ENCODE data around the gene ADAMTS13. TPM values are rescaled to one million over a fixed set of nuclear protein-coding genes. Genes with fewer than 3 reads are reported as not detected.
A peak's percentile ranks its signal among the peaks of the same experiment; 100 is the strongest.

The ADAMTS13 gene
- total and polyA plus RNA-seq, 9 of the 15 experiments (the other 6 are each of a cell fraction or from before 2014, with no cell fraction given), result 0.03 to 0.20 (median 0.04) TPM; not detected in 4

DNA sequence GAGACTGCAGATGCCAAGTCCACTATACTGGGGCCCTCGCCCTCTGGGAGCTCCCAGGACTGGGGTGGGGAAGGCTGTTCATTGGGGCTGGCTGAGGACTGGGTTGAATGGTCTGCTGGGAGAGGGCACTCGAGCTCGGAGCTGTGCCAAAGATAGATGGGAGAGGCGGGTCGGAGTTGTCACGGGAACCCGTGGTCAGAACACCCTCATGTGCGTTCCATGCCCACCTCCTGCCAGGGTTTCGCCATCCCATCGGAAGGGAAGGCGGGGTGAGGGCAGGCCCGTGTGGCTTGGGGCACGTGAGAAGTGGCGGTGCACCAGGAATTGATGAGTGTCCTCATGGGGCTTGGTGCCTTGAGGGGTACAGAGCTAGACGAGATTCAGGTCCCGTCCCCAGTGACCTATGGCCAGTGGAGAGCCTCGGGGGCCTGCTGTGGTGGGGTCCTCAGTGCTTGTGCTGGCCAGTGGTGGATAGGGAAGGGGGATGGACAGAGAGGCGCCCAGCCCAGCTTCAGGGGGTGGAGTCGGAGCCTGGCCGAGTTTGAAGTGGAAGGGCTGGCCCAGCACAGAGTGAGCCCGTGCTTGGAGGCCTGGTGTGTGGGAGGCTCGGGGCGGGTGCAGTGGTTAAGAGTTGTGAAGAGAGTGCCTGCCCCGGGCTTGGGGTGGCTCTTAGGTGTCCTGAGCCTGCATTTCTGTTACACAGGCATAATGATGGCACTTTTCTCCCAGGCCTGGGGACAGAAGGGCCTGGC, 41.9 kb downstream of the ADAMTS13 start:
- peaks cover 1 to 41% of the 10 kb centered on the region in 2 experiments; a peak in 3 of 5 replicates for H3K4me1 ChIP-seq (replicated peaks in 1 of 2; ENCODE audit: control insufficient read depth in 2 of 2, insufficient read depth in 2 of 2, low read length in 2 of 2)
- intact Hi-C loops (cut with micrococcal nuclease) (no loop called here), in situ Hi-C loops (cut with MboI) (no loop called here)
- no peaks in the 10 kb centered on the region for H3K9me1 ChIP-seq (ENCODE audit: control insufficient read depth, insufficient read depth, low read length)
- H3K4me2 ChIP-seq (ENCODE audit: insufficient read depth, low read length), result no peak overlapping the region
- BruUV-seq (replicated peaks), result no TSS peak
- DNase-seq (ENCODE audit: extremely low read depth in 1 of 4, low spot score in 3 of 4) (peak in 1 of 4 experiments; percentile 29), ATAC-seq (no peak), FAIRE-seq (no peak)
- no peaks in the 10 kb centered on the region for H3K9me3 ChIP-seq (replicated peaks; ENCODE audit: control insufficient read depth, insufficient read depth, low read depth, low read length)
- H3K9ac ChIP-seq (ENCODE audit: insufficient read depth in 1 of 2, low read depth in 2 of 2, low read length in 2 of 2), result no peak overlapping the region
- no peak overlapping the region for H3K4me3 ChIP-seq
- peaks cover 23 to 72% of the 10 kb centered on the region in 2 experiments; a peak in 4 of 5 replicates for H3K27me3 ChIP-seq (ENCODE audit: control insufficient read depth in 2 of 2, insufficient read depth in 2 of 2, low read length in 2 of 2)
- H3K36me3 ChIP-seq (ENCODE audit: control insufficient read depth, insufficient read depth, low read length), result no peaks in the 10 kb centered on the region
- CTCF ChIA-PET (ENCODE audit: low intra/inter-chr PET ratio), result no interaction called here
- H4K20me1 ChIP-seq (replicated peaks; ENCODE audit: control insufficient read depth, insufficient read depth, low read length), result peaks cover 29% of the 10 kb centered on the region
- H2AFZ ChIP-seq (ENCODE audit: low read depth, low read length), result no peak overlapping the region
- no peaks in the 10 kb centered on the region for H3K79me2 ChIP-seq (ENCODE audit: control insufficient read depth, insufficient read depth, low read length)
- H3K27ac ChIP-seq (ENCODE audit: extremely low read depth, low read depth, low read length), result no peak overlapping the region
- 11% methylated on average over 24 of the region's 24 CpGs for WGBS (ENCODE audit: insufficient coverage, low coverage, missing lambda C conversion rate)
- TF ChIP-seq BHLHE40 (IDR thresholded peaks at IDR 0.05; ENCODE audit: low read length) (peak; percentile 44; the same call in 1 of the 2 replicates), EGR1 (conservative IDR thresholded peaks at IDR 0.05) (0 out of 2 replicates have a peak, but pooled peaks have one; percentile 13), TRIM24 (IDR thresholded peaks at IDR 0.05) (no peak), ZNF79 (CRISPR knock-in tag; IDR thresholded peaks at IDR 0.05; ENCODE audit: low read depth) (no peak)
- POLR2A ChIA-PET, result no interaction called here

DNA sequence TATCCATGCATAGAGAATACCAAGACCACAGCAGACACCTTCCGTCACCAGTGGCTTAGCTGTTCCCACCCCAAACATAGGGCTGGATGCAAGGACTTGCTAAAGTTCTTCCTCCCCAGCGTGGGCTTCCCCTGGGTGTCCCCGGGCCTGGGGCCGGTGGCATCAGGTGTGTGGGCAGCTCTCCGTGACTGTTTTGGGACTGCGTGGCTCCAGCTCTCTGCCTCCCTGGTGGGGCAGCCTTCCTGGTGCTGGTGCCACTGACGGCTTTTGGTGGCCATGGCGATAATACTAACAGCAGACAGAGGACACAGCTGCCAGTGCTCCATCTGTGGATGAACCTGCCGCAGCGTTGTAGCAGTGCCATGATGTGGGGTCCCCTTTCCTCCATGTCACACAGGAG, 42.5 kb downstream of the ADAMTS13 start:
- no peak for ATAC-seq
- in situ Hi-C loops (cut with MboI), result no loop called here
- Histone ChIP-seq H3K4me1 (replicated peaks in 1 of 2; ENCODE audit: control insufficient read depth in 2 of 2, insufficient read depth in 2 of 2, low read length in 2 of 2) (peaks cover 0 to 40% of the 10 kb centered on the region in 2 experiments; a peak in 3 of 5 replicates), H3K9ac (ENCODE audit: insufficient read depth in 1 of 2, low read depth in 2 of 2, low read length in 2 of 2) (no peak overlapping the region), H3K4me2 (ENCODE audit: insufficient read depth, low read length) (no peak overlapping the region), H2AFZ (ENCODE audit: low read depth, low read length) (no peak overlapping the region), H3K36me3 (ENCODE audit: control insufficient read depth, insufficient read depth, low read length) (no peaks in the 10 kb centered on the region), H3K27me3 (ENCODE audit: control insufficient read depth in 2 of 2, insufficient read depth in 2 of 2, low read length in 2 of 2) (peaks cover 23 to 77% of the 10 kb centered on the region in 2 experiments; a peak in 4 of 5 replicates), H3K79me2 (ENCODE audit: control insufficient read depth, insufficient read depth, low read length) (no peaks in the 10 kb centered on the region), H3K27ac (ENCODE audit: extremely low read depth, low read depth, low read length) (no peak overlapping the region), H3K4me3 (no peak overlapping the region), H3K9me3 (replicated peaks; ENCODE audit: control insufficient read depth, insufficient read depth, low read depth, low read length) (no peaks in the 10 kb centered on the region), H3K9me1 (ENCODE audit: control insufficient read depth, insufficient read depth, low read length) (no peaks in the 10 kb centered on the region), H4K20me1 (replicated peaks; ENCODE audit: control insufficient read depth, insufficient read depth, low read length) (peaks cover 29% of the 10 kb centered on the region)
- FAIRE-seq, result no peak
- TF ChIP-seq, protein P1, sequence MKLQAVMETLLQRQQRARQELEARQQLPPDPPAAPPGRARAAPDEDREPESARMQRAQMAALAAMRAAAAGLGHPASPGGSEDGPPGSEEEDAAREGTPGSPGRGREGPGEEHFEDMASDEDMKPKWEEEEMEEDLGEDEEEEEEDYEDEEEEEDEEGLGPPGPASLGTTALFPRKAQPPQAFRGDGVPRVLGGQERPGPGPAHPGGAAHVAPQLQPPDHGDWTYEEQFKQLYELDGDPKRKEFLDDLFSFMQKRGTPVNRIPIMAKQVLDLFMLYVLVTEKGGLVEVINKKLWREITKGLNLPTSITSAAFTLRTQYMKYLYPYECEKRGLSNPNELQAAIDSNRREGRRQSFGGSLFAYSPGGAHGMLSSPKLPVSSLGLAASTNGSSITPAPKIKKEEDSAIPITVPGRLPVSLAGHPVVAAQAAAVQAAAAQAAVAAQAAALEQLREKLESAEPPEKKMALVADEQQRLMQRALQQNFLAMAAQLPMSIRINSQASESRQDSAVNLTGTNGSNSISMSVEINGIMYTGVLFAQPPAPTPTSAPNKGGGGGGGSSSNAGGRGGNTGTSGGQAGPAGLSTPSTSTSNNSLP (IDR thresholded peaks at IDR 0.05; ENCODE audit: borderline replicate concordance, low read depth, low read length), result no peak
- CTCF ChIA-PET (ENCODE audit: low intra/inter-chr PET ratio), result no interaction called here
- 3% methylated on average over 10 of the region's 10 CpGs for WGBS (ENCODE audit: insufficient coverage, low coverage, missing lambda C conversion rate)
- POLR2A ChIA-PET, result no interaction called here
- no TSS peak for BruUV-seq (replicated peaks)
- no peak for DNase-seq (ENCODE audit: extremely low read depth in 1 of 4, low spot score in 3 of 4)
- intact Hi-C loops (cut with micrococcal nuclease), result no loop called here
